Stimulated activated CD8-positive, alpha-beta memory T cell treated with anti-CD3 and anti-CD28 coated beads, Interleukin-7, amount 100 ng/mL, for 48 hours (primary cell): ENCODE data around the gene CLCN7.
"Not testable (repeated sequence)": the region's sequence is repeated elsewhere in the genome, so short reads cannot be mapped to it uniquely, and the experiment has no call there.

ENCODE experiments used
- DNase-seq, 2 donors: peaks; one replicate each; pipeline ENCODE4 v3.0.0-alpha.2; 2020; ENCODE audit warnings: low read depth in 1 of 2; ENCODE audit errors: extremely low read depth in 1 of 2

Gene CLCN7

DNA sequence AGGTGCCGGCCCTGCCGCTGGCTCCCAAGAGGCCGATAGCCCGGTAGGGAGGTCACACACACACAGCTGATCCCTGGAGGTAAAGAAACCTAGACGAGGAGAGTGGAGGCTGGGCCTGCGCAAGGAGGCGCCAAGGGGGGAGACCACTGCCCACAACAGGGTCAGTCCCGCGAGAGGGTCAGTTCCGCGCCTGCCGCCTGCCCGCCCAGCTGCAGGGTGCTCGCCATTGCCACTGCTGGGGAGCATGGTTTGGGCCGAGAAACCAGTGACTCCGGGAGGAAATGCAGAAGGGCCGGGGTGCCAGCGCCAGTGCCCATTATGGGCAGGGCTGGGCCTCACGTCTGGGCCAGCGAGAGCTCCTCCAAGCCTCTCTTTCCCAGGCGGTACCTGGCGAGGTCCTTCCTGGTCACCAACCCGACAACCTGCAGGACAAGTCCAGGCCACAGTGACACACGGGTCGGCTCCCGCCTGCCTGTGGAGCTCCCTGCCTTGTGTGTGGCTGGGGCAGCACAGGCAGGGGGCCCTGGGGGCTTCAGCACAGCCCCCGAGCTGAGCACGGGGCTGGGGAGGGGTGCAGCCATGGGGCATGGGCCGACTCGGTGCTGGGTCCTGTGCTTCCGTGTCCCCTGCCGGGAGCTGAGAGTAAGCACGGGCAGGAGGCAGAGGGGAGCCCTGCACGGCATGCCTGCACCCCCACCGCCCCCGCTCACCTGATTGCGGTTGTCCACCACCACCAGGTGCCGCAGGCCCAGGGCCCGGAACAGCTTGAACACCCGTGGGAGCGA is 28.3 kb downstream of the CLCN7 start:
- no peak for DNase-seq

DNA sequence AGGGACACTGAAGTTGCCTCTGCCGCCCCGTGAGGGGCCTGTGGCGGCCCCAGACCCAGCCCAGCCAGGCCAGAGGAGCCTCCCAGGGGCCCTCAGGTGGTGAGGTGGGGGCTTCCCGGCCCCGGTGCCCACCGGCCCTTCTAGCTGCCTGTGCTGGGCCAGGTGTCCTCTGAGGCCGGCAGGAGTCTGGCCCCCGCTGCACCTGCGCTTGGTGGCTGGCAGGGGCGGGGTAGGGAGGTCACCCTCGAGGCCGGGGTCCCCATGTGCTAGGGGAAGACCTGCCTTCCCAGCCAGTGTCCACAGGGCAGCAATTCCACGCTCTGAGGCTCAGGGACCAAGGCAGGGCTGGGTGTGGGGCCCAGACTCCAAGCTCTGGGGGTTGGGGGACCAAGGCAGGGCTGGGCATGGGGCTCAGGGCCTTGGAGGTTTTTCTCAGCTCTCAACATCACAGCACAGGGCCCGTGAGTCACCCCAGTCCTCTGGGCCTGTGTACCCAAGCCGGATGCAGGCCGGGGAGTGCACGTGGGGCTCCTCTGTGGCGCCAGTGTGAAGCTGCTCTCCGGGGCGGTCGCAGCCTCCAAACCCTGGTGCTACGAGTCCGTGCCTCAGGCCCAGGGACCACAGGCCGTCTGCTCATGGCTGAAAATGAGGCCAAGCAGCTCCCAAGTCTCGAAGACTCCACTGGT is 29.2 kb downstream of the CLCN7 start:
- DNase-seq = no peak

DNA sequence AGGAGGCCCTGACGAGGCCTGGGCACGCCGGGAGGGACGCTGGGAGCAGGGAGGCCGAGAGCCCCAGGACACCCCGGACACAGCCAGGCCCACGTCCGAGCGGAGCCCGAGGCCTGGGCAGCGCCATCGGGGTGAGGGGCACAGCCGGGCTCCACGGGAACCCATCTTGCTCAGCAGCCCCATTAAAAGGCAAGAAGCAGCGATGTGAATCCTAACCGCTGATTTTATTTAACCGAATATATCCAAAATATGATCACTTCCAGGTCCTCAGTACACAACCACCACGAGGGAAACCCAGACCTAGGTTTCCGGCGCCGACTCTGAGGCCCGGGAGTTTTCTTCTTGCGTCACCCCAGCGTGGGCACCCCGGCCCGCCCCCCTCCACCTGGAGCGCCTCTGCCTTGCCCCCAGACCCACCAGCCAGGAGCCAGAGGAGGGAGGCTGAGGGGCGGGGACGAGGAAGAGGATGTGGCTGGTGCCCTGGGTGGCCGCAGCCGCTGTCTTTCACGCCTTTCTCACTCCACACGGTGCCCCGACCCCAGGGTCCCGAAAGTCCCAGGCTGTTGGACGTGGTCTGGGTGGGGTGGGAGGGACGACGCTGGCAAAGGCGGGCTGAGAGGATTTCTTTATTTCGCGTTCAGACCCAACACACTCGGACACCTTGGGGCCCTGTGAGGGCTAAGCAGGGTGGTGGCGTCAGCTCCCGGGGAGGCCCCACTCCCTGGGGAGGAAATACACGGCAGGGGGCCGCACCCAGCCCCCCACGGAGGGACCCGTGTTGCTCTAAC is 29.9 kb downstream of the CLCN7 start:
- no peak for DNase-seq

DNA sequence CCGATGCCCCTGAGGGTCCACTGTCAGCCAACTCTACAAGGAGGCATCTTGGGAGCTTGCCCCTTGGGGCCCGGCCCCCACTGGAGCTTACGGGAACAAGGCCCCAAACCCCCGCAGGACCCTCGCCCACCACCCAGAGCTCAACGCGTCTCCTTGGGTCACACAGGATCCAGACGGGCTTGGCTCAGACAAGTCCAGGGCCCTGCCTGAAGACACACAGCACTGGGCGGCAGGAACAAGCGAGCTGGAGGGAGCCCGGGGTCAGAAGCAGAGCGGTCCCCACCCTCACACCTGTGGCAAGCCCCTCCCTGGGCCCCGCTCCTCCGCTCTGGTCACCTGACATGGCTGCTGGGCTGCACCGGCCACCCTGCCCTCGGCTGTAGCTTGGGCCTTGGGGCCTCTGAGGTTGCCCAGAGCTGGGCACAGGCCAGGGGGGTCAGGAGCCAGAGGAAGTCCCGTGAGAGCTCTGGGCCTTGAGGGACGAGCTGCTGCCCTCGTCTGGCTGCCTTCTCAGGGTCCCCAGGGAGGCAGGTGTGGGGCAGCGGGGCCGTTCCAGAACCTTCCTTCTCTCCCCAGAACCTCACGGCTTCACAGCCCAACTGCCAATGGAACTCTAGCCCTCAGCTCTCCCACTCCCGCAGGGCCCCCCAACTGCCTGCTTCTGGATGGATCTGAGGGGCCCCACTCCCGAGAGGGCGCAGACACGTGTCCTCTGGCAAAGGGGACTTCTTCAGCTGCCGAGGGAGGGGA is 30.7 kb downstream of the CLCN7 start, which contains the start of gene CCDC154:
Gene CCDC154 (minus strand): TSS at position 577 of the 750 bp plus-strand sequence. CDS start 234 bp downstream, at position 343.
- no peak for DNase-seq

- no peak for DNase-seq
Observed at GRCh38 chr16:1443403-1443973, 31.3 kb downstream of the CLCN7 start.

- DNase-seq = no peak
Observed at GRCh38 chr16:1442697-1443096, 32.1 kb downstream of the CLCN7 start.

DNA sequence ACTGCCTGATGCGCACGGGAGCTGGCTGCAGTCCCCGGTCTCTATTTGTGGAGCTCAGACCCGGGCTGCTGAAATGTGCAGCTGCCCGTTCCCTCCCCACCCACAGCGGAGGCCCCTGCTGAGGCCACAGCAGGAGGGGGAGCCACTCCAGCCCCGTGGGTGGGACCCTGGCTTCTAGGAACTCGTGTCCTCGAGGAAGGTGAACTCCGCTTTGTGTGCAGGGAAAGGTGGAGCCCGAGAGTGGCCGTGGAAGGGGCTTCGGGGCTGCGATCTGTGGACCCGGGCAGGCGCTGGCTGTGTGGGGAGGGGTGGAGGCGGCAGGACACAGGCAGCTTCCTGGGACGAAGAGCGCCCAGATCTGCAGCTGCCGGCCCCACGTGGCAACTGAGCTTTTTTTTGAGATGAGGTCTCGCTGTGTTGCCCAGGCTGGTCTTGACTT is 33.4 kb downstream of the CLCN7 start:
- no peak for DNase-seq

GRCh38 chr16:1439699-1440074 is 35.1 kb downstream of the CLCN7 start:
- not testable (repeated sequence) for DNase-seq

DNA sequence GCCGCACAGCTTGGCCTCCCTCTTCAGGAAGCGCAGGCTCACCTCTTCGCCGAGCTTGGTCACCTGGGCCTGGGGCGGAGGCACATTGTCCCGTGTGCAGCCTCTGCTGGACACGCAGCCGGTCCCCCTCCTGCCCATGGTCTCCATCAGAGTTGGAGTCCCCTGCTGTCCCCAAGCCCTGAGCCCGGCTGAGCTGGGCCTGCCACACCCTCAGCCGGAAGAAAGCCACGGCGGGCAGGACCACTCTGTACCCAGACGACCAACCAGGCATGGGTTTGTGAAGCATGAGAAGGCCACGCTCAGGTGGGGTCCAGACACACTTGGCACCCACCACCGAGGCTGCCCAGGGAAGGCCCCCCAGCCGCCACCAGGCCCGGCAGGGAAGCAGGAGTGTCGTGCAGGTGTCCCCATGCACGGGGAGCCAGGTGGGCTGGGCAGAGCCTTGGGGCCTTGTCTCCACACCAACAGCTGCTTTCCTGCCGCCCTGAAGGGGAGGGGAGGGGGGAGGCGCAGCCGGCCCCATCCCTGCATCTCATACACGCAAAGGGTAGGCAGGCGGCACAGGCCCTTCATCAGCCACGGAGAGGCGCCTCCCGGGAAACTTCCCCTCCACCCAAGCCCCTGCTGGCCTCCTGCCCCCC is 35.6 kb downstream of the CLCN7 start:
- DNase-seq = no peak

- DNase-seq = no peak
Observed at GRCh38 chr16:1438229-1439057, 36.4 kb downstream of the CLCN7 start.

DNA sequence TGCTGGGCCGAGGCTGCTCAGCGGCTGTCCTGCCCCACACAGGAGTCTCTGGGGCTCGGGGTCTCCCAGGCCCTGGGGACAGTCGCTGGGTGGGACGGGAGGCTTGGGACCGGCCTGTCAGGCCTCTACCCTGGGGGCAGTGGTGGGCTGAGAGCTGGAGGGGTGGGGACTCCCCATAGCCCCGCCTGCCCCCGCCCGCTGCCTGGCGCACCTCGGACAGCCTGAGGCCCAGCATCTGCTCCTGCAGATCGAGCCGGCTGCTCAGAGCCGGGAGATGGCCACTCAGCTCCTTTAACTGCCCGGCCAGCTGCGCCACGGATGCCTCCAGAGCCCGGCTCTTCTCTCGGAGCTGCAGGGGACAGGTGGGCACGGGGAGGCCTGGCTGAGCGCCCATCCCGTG is 37.2 kb downstream of the CLCN7 start:
- DNase-seq = no peak

DNA sequence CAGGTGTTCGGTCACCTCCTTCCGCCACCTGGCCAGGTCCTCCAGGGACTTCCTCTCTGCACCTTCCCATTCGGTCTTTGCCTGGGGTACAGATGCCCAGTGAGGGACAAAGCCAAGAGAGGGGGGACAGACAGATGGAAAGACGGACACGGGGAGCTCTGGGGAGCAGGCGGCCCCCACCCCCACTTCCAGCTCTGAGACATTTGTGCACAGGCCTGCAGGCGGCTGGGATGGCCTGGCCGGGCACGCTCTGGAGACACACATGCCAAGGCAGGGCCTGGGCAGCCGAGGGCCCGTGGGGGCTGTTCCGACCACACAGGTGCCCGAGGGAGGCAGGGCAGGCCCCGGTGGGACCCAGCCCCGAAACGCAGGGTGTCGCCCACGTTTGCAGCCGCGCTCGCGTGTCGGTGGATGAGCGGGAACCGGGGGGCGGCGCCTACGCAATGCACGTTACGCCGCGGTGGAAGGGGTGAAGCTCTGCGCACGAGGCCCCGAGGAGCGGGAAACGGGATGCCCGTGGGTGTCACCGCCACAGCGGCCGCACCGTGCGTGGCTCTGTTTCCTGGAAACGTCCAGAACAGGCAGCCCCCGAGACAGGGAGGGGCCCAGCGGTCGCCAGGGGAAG is 38.0 kb downstream of the CLCN7 start:
- DNase-seq = no peak

DNA sequence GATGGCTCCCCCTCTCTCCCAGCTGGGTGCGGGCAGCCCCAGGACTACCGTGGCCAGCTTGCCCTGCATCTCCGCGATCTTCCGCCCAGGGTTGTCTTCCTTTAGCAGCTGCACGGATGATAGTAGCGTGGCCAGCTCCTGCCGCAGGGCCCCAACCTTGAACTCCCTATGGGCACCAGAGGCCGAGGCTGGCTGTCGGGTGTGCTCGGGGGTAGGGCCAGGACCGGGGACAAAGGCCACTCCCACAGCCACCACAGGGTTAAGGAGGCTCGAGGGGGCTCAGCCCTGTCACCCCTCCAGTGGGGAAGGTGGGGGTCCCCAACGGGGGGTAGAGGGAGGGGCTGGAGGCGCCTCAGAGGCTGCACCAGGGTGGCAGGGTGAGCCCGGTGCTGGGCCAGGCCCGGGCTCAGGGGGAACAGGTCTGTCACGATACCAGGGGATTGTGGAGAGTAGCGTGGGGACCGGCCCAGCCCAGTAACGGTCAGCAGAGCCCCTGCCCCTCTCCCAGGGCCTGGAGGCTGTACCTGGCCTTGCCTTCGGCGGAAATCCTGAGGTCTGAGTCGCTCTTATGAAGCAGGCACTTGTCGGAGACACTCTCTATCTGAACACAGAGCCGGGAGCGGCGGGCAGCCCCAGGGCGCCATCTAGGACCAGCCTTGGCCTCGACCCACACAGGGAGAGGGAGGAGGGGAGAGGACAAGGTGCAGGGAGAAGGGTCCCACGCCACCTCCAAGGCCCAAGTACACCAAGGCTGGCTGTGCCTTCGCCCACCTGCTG is 38.7 kb downstream of the CLCN7 start:
- DNase-seq = no peak

GRCh38 chr16:1434644-1435592 is 39.9 kb downstream of the CLCN7 start:
- DNase-seq = no peak

DNA sequence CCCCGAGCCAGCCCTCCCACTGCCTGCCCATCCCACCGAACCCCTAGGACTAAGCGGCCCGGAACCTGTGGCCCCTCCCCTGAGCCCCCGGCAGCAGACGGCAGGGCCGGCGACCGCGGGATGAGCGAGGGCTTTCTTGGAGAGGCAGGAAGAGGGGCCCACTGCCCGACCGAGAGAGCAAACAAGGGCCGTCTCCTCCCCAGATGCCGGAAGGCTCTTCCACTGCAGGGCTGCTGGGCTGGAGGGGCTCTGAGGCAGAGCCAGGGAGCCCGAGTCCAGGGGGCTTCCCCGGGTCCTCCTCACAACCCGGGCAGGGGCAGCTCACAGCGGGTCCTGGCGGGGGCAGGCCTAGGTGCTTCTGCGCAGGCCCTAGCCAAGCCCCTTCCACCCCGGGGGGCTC is 41.1 kb downstream of the CLCN7 start:
- DNase-seq = no peak

DNA sequence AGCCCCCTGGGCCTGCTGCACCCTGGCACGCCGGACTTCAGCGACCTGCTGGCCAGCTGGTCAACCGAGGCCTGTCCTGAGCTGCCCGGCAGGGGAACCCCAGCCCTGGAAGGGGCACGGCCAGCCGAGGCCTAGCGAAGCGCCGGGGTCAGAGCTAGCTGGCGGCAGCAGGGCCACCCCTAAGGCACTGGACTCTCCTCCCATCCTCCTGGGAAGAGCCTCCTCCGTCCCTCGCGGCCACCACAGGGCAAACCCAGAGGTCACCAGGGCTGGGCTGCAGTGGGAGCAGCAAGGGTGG is 41.6 kb downstream of the CLCN7 start:
- no peak for DNase-seq
